Sigmoid colon (tissue), 7 donors: ENCODE data around the gene MAD1L1. TPM values are rescaled to one million over a fixed set of nuclear protein-coding genes. Genes with fewer than 3 reads are reported as not detected.
"Not testable (repeated sequence)": the region's sequence is repeated elsewhere in the genome, so short reads cannot be mapped to it uniquely, and the experiment has no call there.

Experiments
- DNase-seq: peaks from one replicate; pipeline ENCODE4 v3.0.0-alpha.2; 2019
- H3K27ac ChIP-seq, 4 donors: fragments of 200-600 bp; sonication (generic); one replicate each; pipeline ENCODE4 v1.5.1; 2016 to 2019; ENCODE audit warnings: mild to moderate bottlenecking in 1 of 4
- H3K27me3 ChIP-seq, 3 donors: fragments of 200-600 bp; sonication (generic); one replicate each; pipeline ENCODE4 v1.5.1; 2019; ENCODE audit warnings: mild to moderate bottlenecking in 1 of 3
- H3K36me3 ChIP-seq, 4 donors: fragments of 200-600 bp; sonication (generic); one replicate each; pipeline ENCODE4 v1.5.1; 2016 to 2019
- H3K4me1 ChIP-seq, 4 donors: fragments of 200-600 bp; sonication (generic); one replicate each; pipeline ENCODE4 v1.5.1; 2017 to 2019
- H3K4me3 ChIP-seq, 4 donors: fragments of 200-600 bp; sonication (generic); one replicate each; pipeline ENCODE4 v1.5.1; 2017 to 2019; ENCODE audit warnings: mild to moderate bottlenecking in 2 of 4, moderate library complexity in 1 of 4
- H3K9me3 ChIP-seq, 4 donors: fragments of 200-600 bp in 3 of 4; sonication (generic) in 3 of 4; one replicate each; pipeline versions ENCODE4 v1.5.1 to v1.6.1; 2013 to 2019
- CTCF ChIP-seq, 4 experiments: fragments of 450-650 bp in 3 of 4; fragments of 200-600 bp in 1 of 4; IDR thresholded peaks; one replicate each; pipeline ENCODE4 v1.5.1; 2016 to 2019; ENCODE audit warnings: antibody characterized with exemption in 4 of 4, mild to moderate bottlenecking in 3 of 4, moderate library complexity in 2 of 4
- EP300 ChIP-seq, 4 donors: sonication (generic); formaldehyde crosslinking; IDR thresholded peaks; one replicate each; pipeline ENCODE4 v1.6.1; 2017; ENCODE audit warnings: antibody characterized with exemption in 4 of 4
- POLR2A ChIP-seq, 2 donors: fragments of 450-650 bp; IDR thresholded peaks; one replicate each; pipeline ENCODE4 v1.6.1; 2016; ENCODE audit warnings: antibody characterized with exemption in 2 of 2, mild to moderate bottlenecking in 2 of 2, moderate library complexity in 2 of 2
- POLR2AphosphoS5 ChIP-seq, 4 donors: sonication (generic); formaldehyde crosslinking; IDR thresholded peaks; one replicate each; pipeline ENCODE4 v1.6.1; 2017; ENCODE audit warnings: antibody characterized with exemption in 4 of 4
- WGBS, 2 donors: extraction: QIAGEN DNeasy Blood & Tissue Kit; methylation state at CpG; one replicate each; pipeline ENCODE4 v1.1.7; 2013; 5-methylcytosine and 5-hydroxymethylcytosine counted together
- intact Hi-C: fragments of 100-400 bp; cut with DNase I; formaldehyde crosslinking; loops from one replicate; pipeline ENCODE4 v1.15.1; 2023
- polyA plus RNA-seq, 3 donors: library from polyadenylated mRNA; stranded (reverse); fragments of 200-250 nt; gene quantifications; one replicate each; pipeline ENCODE4 v1.2.3, GENCODE V29; 2013
- total RNA-seq, 4 donors: library from RNA; depleted of rRNA; stranded (reverse); fragments of >200 nt; gene quantifications; one replicate each; pipeline ENCODE4 v1.1.0, GENCODE V29; 2016
- donor health status: healthy with polysubstance abuse.
- donor health status: Bipolar disorder and iron deficiency.
- donor health status: healthy.

The MAD1L1 gene
- total and polyA plus RNA-seq, 7 donors, result 10.2 to 38.4 (median 20.6) TPM

- no peak for TF ChIP-seq POLR2AphosphoS5 (IDR thresholded peaks at IDR 0.05)
- peak; percentile 48 for DNase-seq
- no peak overlapping the region for H3K4me3 ChIP-seq
- 96 to 97% methylated on average over 24 of the region's 24 CpGs for WGBS, 2 donors
- no peaks in the 10 kb centered on the region for H3K27me3 ChIP-seq
- H3K4me1 ChIP-seq, result no peaks in the 10 kb centered on the region
- H3K9me3 ChIP-seq, result no peaks in the 10 kb centered on the region
- no peak overlapping the region for H3K27ac ChIP-seq
- intact Hi-C loops, result no loop called here
- H3K36me3 ChIP-seq, result no peaks in the 10 kb centered on the region
Measured at GRCh38 chr7:1823376-1824150, 409.2 kb downstream of the MAD1L1 start.

- no peak for TF ChIP-seq CTCF (IDR thresholded peaks at IDR 0.05)
- TF ChIP-seq EP300 (IDR thresholded peaks at IDR 0.05), result no peak
- no peak for TF ChIP-seq POLR2A (IDR thresholded peaks at IDR 0.05)
- no peak for TF ChIP-seq POLR2AphosphoS5 (IDR thresholded peaks at IDR 0.05)
- H3K4me1 ChIP-seq, result no peaks in the 10 kb centered on the region
- peaks cover 0 to 4% (median 0%) of the 10 kb centered on the region in 3 donors for H3K27me3 ChIP-seq
- intact Hi-C loops, result loop anchor here (10.0 kb wide), 1 partner anchor 385 kb away; no protein-coding TSS in a partner anchor
- WGBS, 2 donors, result 57 to 93% methylated on average over 26 of the region's 26 CpGs
- H3K4me3 ChIP-seq, result no peak overlapping the region
- H3K9me3 ChIP-seq, result no peaks in the 10 kb centered on the region
- H3K36me3 ChIP-seq, result no peaks in the 10 kb centered on the region
- DNase-seq, result peak; percentile 54
- H3K27ac ChIP-seq, result no peak overlapping the region
Measured at GRCh38 chr7:1819259-1819841, 413.4 kb downstream of the MAD1L1 start.

GRCh38 chr7:1818575-1819258 is 414.0 kb downstream of the MAD1L1 start:
- Histone ChIP-seq H3K4me1 (no peaks in the 10 kb centered on the region), H3K9me3 (no peaks in the 10 kb centered on the region), H3K36me3 (no peaks in the 10 kb centered on the region), H3K4me3 (no peak overlapping the region), H3K27me3 (peaks cover 0 to 4% (median 0%) of the 10 kb centered on the region in 3 donors), H3K27ac (no peak overlapping the region)
- TF ChIP-seq EP300 (IDR thresholded peaks at IDR 0.05), result no peak
- no peak for TF ChIP-seq POLR2AphosphoS5 (IDR thresholded peaks at IDR 0.05)
- TF ChIP-seq CTCF (IDR thresholded peaks at IDR 0.05), result no peak
- TF ChIP-seq POLR2A (IDR thresholded peaks at IDR 0.05), result no peak
- 84 to 92% methylated on average over 28 of the region's 28 CpGs for WGBS, 2 donors
- peak; percentile 40 for DNase-seq
- intact Hi-C loops, result loop anchor here (10.0 kb wide), 1 partner anchor 386 kb away; no protein-coding TSS in a partner anchor

GRCh38 chr7:1817061-1817712 is 415.6 kb downstream of the MAD1L1 start:
- intact Hi-C loops, result loop anchor here (10.0 kb wide), 1 partner anchor 388 kb away; no protein-coding TSS in a partner anchor

GRCh38 chr7:1816451-1816850 is 416.3 kb downstream of the MAD1L1 start:
- not testable (repeated sequence) for H3K4me3 ChIP-seq, H3K27ac ChIP-seq, H3K9me3 ChIP-seq, H3K27me3 ChIP-seq, H3K36me3 ChIP-seq
- intact Hi-C loops, result loop anchor here (10.0 kb wide), 1 partner anchor 388 kb away; no protein-coding TSS in a partner anchor
- 75 to 86% methylated on average over 7 of the region's 7 CpGs for WGBS, 2 donors
- H3K4me1 ChIP-seq, result peaks cover 0 to 10% (median 3%) of the 10 kb centered on the region in 4 donors
- peak; percentile 34 for DNase-seq

More at GRCh38 chr7:1817061-1817712, 415.6 kb downstream of the MAD1L1 start:
- H3K9me3 ChIP-seq, result no peaks in the 10 kb centered on the region
- peak; percentile 53 for DNase-seq
- no peak overlapping the region for H3K27ac ChIP-seq
- no peak for TF ChIP-seq POLR2A (IDR thresholded peaks at IDR 0.05)
- no peak for TF ChIP-seq POLR2AphosphoS5 (IDR thresholded peaks at IDR 0.05)
- TF ChIP-seq EP300 (IDR thresholded peaks at IDR 0.05), result no peak
- no peak for TF ChIP-seq CTCF (IDR thresholded peaks at IDR 0.05)
- H3K36me3 ChIP-seq, result no peaks in the 10 kb centered on the region
- no peak overlapping the region for H3K4me3 ChIP-seq
- 96 to 97% methylated on average over 57 of the region's 57 CpGs for WGBS, 2 donors
- peaks cover 0 to 4% (median 0%) of the 10 kb centered on the region in 3 donors for H3K27me3 ChIP-seq
- H3K4me1 ChIP-seq, result peaks cover 0 to 3% (median 0%) of the 10 kb centered on the region in 4 donors

DNA sequence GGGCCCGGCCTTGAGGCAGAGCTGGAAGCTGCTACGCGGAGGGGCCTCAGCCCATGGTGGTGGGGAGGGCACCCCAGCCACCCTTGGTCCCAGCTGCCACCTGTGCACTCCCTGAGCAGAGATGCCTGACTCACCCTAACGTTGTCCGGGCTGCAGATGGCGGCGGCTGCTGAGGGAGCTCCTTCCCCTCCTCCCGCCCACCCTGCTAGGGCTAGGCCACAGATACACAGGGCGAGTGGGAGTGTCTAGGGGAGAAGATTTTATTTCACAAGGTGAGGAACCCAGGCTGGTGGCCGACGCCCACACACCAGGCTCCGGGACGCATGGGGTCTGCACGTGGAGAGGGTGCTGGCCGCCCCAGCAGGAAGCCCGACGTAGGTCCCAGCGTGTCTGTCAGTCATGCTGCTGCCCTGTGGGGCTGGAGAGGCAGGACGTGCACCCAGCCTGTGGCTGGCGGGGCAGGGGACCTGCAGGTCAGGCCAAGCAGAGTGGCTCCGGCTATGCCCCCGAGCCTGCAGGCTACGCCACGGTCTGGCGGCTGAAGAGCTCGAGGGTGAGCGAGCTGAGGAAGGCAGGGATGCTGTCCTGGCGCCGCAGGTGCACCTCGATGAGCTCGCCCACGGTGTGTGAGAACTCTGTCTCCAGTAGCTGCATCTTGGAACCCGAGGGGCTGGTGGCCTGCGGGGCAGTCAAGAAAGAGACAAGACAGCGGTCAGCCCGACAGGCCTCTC is 417.0 kb downstream of the MAD1L1 start:
- not testable (repeated sequence) for H3K27ac ChIP-seq, H3K36me3 ChIP-seq, H3K27me3 ChIP-seq, H3K9me3 ChIP-seq, H3K4me3 ChIP-seq
- 84 to 90% methylated on average over 36 of the region's 36 CpGs for WGBS, 2 donors
- peaks cover 0 to 17% (median 10%) of the 10 kb centered on the region in 4 donors for H3K4me1 ChIP-seq
- DNase-seq, result peak; percentile 48
- intact Hi-C loops, result loop anchor here (10.0 kb wide), 1 partner anchor 389 kb away; no protein-coding TSS in a partner anchor
